ENCODE results near the gene ATF4. TPM values are rescaled to one million over a fixed set of nuclear protein-coding genes. Genes with fewer than 3 reads are reported as not detected.

The ATF4 gene
- total and polyA plus RNA-seq, 7 donors, result 246 to 1,369 (median 839) TPM

GRCh38 chr22:39510529-39511149, 9.7 kb upstream of the ATF4 start:
- H3K36me3 ChIP-seq (ENCODE audit: insufficient read depth in 1 of 2, low read depth in 1 of 2), result peaks cover 7 to 99% of the 10 kb centered on the region in 2 donors
- intact Hi-C loops (cut with DNase I), result loop anchor here in 1 of 2 donors (10.0 kb wide), 1 partner anchor 166 kb away; the partner anchor contains the start of gene SYNGR1
- no peak for DNase-seq
- peaks cover 6% of the 10 kb centered on the region for H3K4me1 ChIP-seq
- H3K27me3 ChIP-seq (ENCODE audit: insufficient read depth in 3 of 3, low read length in 2 of 3), result no peaks in the 10 kb centered on the region
- ATAC-seq, result no peak
- H3K4me3 ChIP-seq, result no peak overlapping the region
- WGBS, 3 donors, result 84 to 90% (median 87%) methylated on average over 4 of the region's 4 CpGs
- no peaks in the 10 kb centered on the region for H3K9me3 ChIP-seq
- TF ChIP-seq CTCF (IDR thresholded peaks at IDR 0.05), result no peak
- no peak overlapping the region for H3K27ac ChIP-seq

GRCh38 chr22:39511226-39511625, 9.1 kb upstream of the ATF4 start:
- ATAC-seq, result no peak
- Histone ChIP-seq H3K27ac (no peak overlapping the region), H3K4me1 (peaks cover 6% of the 10 kb centered on the region), H3K36me3 (ENCODE audit: insufficient read depth in 1 of 2, low read depth in 1 of 2) (peaks cover 7 to 98% of the 10 kb centered on the region in 2 donors), H3K4me3 (no peak overlapping the region), H3K27me3 (ENCODE audit: insufficient read depth in 3 of 3, low read length in 2 of 3) (no peaks in the 10 kb centered on the region), H3K9me3 (no peaks in the 10 kb centered on the region)
- peak in 1 of 2 donors; percentile 10 for DNase-seq
- no peak for TF ChIP-seq CTCF (IDR thresholded peaks at IDR 0.05)
- intact Hi-C loops (cut with DNase I), result loop anchor here in 1 of 2 donors (10.0 kb wide), 1 partner anchor 166 kb away; the partner anchor contains the start of gene SYNGR1
- WGBS, 3 donors, result 92 to 94% (median 93%) methylated on average over 13 of the region's 13 CpGs

DNA sequence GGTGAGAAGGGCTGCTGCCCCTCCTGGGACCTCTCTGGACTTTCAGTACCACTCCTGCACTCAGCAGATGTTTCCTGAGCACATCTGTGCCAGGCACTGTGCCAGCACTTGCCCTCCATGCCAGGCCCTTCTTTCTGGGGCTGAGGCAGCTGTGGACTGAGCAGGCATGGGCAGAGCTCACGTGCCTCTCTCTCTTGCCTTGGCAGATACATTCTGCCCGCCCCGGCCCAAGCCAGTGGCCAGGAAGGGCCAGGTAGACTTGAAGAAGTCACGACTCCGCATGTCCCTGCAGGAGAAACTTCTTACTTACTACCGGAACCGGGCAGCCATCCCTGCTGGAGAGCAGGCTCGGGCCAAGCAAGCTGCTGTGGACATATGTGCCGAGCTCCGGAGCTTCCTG, 8.3 kb upstream of the ATF4 start:
- Histone ChIP-seq H3K27ac (no peak overlapping the region), H3K9me3 (no peaks in the 10 kb centered on the region), H3K4me3 (no peak overlapping the region), H3K4me1 (peaks cover 6% of the 10 kb centered on the region), H3K27me3 (ENCODE audit: insufficient read depth in 3 of 3, low read length in 2 of 3) (no peaks in the 10 kb centered on the region), H3K36me3 (ENCODE audit: insufficient read depth in 1 of 2, low read depth in 1 of 2) (peaks cover 7 to 91% of the 10 kb centered on the region in 2 donors)
- no peak for TF ChIP-seq CTCF (IDR thresholded peaks at IDR 0.05)
- DNase-seq (no peak), ATAC-seq (no peak)
- intact Hi-C loops (cut with DNase I), result loop anchor here in 1 of 2 donors (10.0 kb wide), 1 partner anchor 167 kb away; the partner anchor contains the start of gene SYNGR1
- WGBS, 3 donors, result 68 to 84% (median 68%) methylated on average over 10 of the region's 10 CpGs

- Histone ChIP-seq H3K4me1 (peaks cover 14% of the 10 kb centered on the region), H3K4me3 (no peak overlapping the region), H3K36me3 (ENCODE audit: insufficient read depth in 1 of 2, low read depth in 1 of 2) (peaks cover 3 to 80% of the 10 kb centered on the region in 2 donors), H3K27ac (no peak overlapping the region), H3K9me3 (no peaks in the 10 kb centered on the region), H3K27me3 (ENCODE audit: insufficient read depth in 3 of 3, low read length in 2 of 3) (no peaks in the 10 kb centered on the region)
- ATAC-seq (peak in 1 of 4 donors; percentile 6), DNase-seq (peak in 1 of 2 donors; percentile 23)
- TF ChIP-seq CTCF (IDR thresholded peaks at IDR 0.05), result no peak
- intact Hi-C loops (cut with DNase I), result loop anchor here in 1 of 2 donors (10.0 kb wide), 1 partner anchor 169 kb away; the partner anchor contains the start of gene SYNGR1
- WGBS, 3 donors, result 80 to 89% (median 81%) methylated on average over 18 of the region's 18 CpGs
Observed at GRCh38 chr22:39513791-39514190, 6.6 kb upstream of the ATF4 start.

All from psoas muscle (tissue), 8 donors.